SW 1271 (cell line): ENCODE measurements around the gene PZP.
"Not testable (repeated sequence)": the region's sequence is repeated elsewhere in the genome, so short reads cannot be mapped to it uniquely, and the experiment has no call there.

Experiments
- DNase-seq, 2 experiments: peaks; one replicate each; lab custom pipeline; 2025; lab: John Stamatoyannopoulos, UW

Gene PZP

GRCh38 chr12:9180810-9181209 lies 27.4 kb downstream of the PZP start:
- no peak for DNase-seq

- DNase-seq = no peak
Measured at GRCh38 chr12:9179781-9180180, 28.4 kb downstream of the PZP start.

- DNase-seq = no peak
Measured at GRCh38 chr12:9169979-9170634, 38.1 kb downstream of the PZP start.

GRCh38 chr12:9167345-9167744 lies 40.9 kb downstream of the PZP start:
- not testable (repeated sequence) for DNase-seq

GRCh38 chr12:9163392-9163791 lies 44.8 kb downstream of the PZP start:
- DNase-seq = no peak

GRCh38 chr12:9156119-9156518 lies 52.1 kb downstream of the PZP start:
- no peak for DNase-seq

- no peak for DNase-seq
Measured at GRCh38 chr12:9149372-9149771, 58.8 kb downstream of the PZP start.

- DNase-seq = no peak
Measured at GRCh38 chr12:9148926-9149325, 59.3 kb downstream of the PZP start.

- DNase-seq = no peak
Measured at GRCh38 chr12:9147461-9147860, 60.7 kb downstream of the PZP start.

GRCh38 chr12:9144730-9145106 lies 63.5 kb downstream of the PZP start:
- no peak for DNase-seq

GRCh38 chr12:9143929-9144729 lies 64.1 kb downstream of the PZP start:
- DNase-seq = no peak

- no peak for DNase-seq
Measured at GRCh38 chr12:9143137-9143536, 65.1 kb downstream of the PZP start.

- DNase-seq = not testable (repeated sequence)
Measured at GRCh38 chr12:9139588-9140290, 68.5 kb downstream of the PZP start.

- no peak for DNase-seq
Measured at GRCh38 chr12:9135903-9136310, 72.3 kb downstream of the PZP start.

- no peak for DNase-seq
Measured at GRCh38 chr12:9134981-9135628, 73.1 kb downstream of the PZP start.

GRCh38 chr12:9133216-9133916 lies 74.8 kb downstream of the PZP start:
- no peak for DNase-seq

- DNase-seq = no peak
Measured at GRCh38 chr12:9132008-9132535, 76.1 kb downstream of the PZP start.

GRCh38 chr12:9130244-9130643 lies 78.0 kb downstream of the PZP start:
- no peak for DNase-seq

- DNase-seq = no peak
Measured at GRCh38 chr12:9127936-9128663, 80.1 kb downstream of the PZP start.

- DNase-seq = no peak
Measured at GRCh38 chr12:9127484-9127883, 80.7 kb downstream of the PZP start.
